Mucosa of rectum (tissue), 2 donors: ENCODE data around the gene RESP18.
"Not testable (repeated sequence)": the region's sequence is repeated elsewhere in the genome, so short reads cannot be mapped to it uniquely, and the experiment has no call there.

Experiments
- H3K27ac ChIP-seq, 2 donors: one replicate each; pipeline ENCODE4 v1.7.0; 2013; ENCODE audit warnings: inconsistent platforms in 2 of 2, low read depth in 2 of 2, low read length in 2 of 2
- H3K27me3 ChIP-seq, 2 donors: one replicate each; pipeline ENCODE4 v1.7.0; 2013; ENCODE audit warnings: low read length in 2 of 2; ENCODE audit not compliant: control insufficient read depth in 2 of 2, insufficient read depth in 2 of 2
- H3K36me3 ChIP-seq, 2 donors: one replicate each; pipeline ENCODE4 v1.7.0; 2013; ENCODE audit warnings: low read length in 2 of 2; ENCODE audit not compliant: control insufficient read depth in 2 of 2, insufficient read depth in 2 of 2
- H3K4me1 ChIP-seq, 2 donors: one replicate each; pipeline ENCODE4 v1.7.0; 2013; ENCODE audit warnings: low read length in 2 of 2, mild to moderate bottlenecking in 1 of 2; ENCODE audit not compliant: control insufficient read depth in 2 of 2, insufficient read depth in 2 of 2
- H3K4me3 ChIP-seq, 2 donors: one replicate each; pipeline ENCODE4 v1.7.0; 2013; ENCODE audit warnings: low read length in 2 of 2
- H3K9ac ChIP-seq, 2 donors: one replicate each; pipeline ENCODE4 v1.7.0; 2013; ENCODE audit warnings: low read length in 2 of 2, low read depth in 1 of 2, mild to moderate bottlenecking in 1 of 2
- H3K9me3 ChIP-seq, 2 donors: one replicate each; pipeline ENCODE4 v1.7.0; 2013; ENCODE audit warnings: low read length in 2 of 2; ENCODE audit not compliant: control insufficient read depth in 2 of 2
- donor health status: healthy.
- donor health status: Normal muscosa, but diverticular disease.

Gene RESP18

GRCh38 chr2:219293736-219294231, 38.8 kb downstream of the RESP18 start:
- peaks cover 0 to 6% of the 10 kb centered on the region in 2 donors for H3K4me1 ChIP-seq
- H3K36me3 ChIP-seq = no peaks in the 10 kb centered on the region
- H3K27me3 ChIP-seq = peaks cover 0 to 4% of the 10 kb centered on the region in 2 donors
- no peak overlapping the region for H3K4me3 ChIP-seq
- no peak overlapping the region for H3K27ac ChIP-seq
- H3K9ac ChIP-seq = no peak overlapping the region
- no peaks in the 10 kb centered on the region for H3K9me3 ChIP-seq

- Histone ChIP-seq H3K36me3 (no peaks in the 10 kb centered on the region), H3K27me3 (peaks cover 0 to 2% of the 10 kb centered on the region in 2 donors), H3K9ac (no peak overlapping the region), H3K27ac (no peak overlapping the region), H3K9me3 (no peaks in the 10 kb centered on the region), H3K4me1 (peaks cover 0 to 5% of the 10 kb centered on the region in 2 donors), H3K4me3 (no peak overlapping the region)
Measured at GRCh38 chr2:219292616-219293015, 39.9 kb downstream of the RESP18 start.

- Histone ChIP-seq H3K36me3 (no peaks in the 10 kb centered on the region), H3K27me3 (peaks cover 0 to 2% of the 10 kb centered on the region in 2 donors), H3K9me3 (no peaks in the 10 kb centered on the region)
Measured at GRCh38 chr2:219291910-219292490, 40.5 kb downstream of the RESP18 start.

GRCh38 chr2:219291394-219291793, 41.1 kb downstream of the RESP18 start:
- H3K9ac ChIP-seq = no peak overlapping the region
- no peak overlapping the region for H3K27ac ChIP-seq
- no peaks in the 10 kb centered on the region for H3K36me3 ChIP-seq
- H3K4me1 ChIP-seq = peaks cover 0 to 5% of the 10 kb centered on the region in 2 donors
- H3K27me3 ChIP-seq = peaks cover 0 to 2% of the 10 kb centered on the region in 2 donors
- H3K9me3 ChIP-seq = no peaks in the 10 kb centered on the region
- no peak overlapping the region for H3K4me3 ChIP-seq

More at GRCh38 chr2:219291910-219292490, 40.5 kb downstream of the RESP18 start:
- Histone ChIP-seq H3K9ac (no peak overlapping the region), H3K4me1 (peaks cover 0 to 5% of the 10 kb centered on the region in 2 donors), H3K27ac (no peak overlapping the region), H3K4me3 (no peak overlapping the region)

GRCh38 chr2:219290381-219291171, 42.0 kb downstream of the RESP18 start:
- Histone ChIP-seq H3K9ac (no peak overlapping the region), H3K27ac (no peak overlapping the region), H3K36me3 (peaks cover 0 to 2% of the 10 kb centered on the region in 2 donors), H3K27me3 (no peaks in the 10 kb centered on the region), H3K9me3 (no peaks in the 10 kb centered on the region), H3K4me1 (peaks cover 0 to 5% of the 10 kb centered on the region in 2 donors), H3K4me3 (no peak overlapping the region)

- Histone ChIP-seq H3K4me3 (no peak overlapping the region), H3K36me3 (peaks cover 0 to 6% of the 10 kb centered on the region in 2 donors), H3K9me3 (no peaks in the 10 kb centered on the region), H3K27ac (no peak overlapping the region), H3K27me3 (no peaks in the 10 kb centered on the region), H3K4me1 (peaks cover 0 to 5% of the 10 kb centered on the region in 2 donors), H3K9ac (no peak overlapping the region)
Measured at GRCh38 chr2:219289537-219290361, 42.8 kb downstream of the RESP18 start.

- Histone ChIP-seq H3K9ac (no peak overlapping the region), H3K4me3 (no peak overlapping the region), H3K27ac (no peak overlapping the region), H3K9me3 (no peaks in the 10 kb centered on the region), H3K27me3 (no peaks in the 10 kb centered on the region), H3K36me3 (peaks cover 5 to 11% of the 10 kb centered on the region in 2 donors), H3K4me1 (peaks cover 0 to 1% of the 10 kb centered on the region in 2 donors)
Measured at GRCh38 chr2:219289195-219289536, 43.4 kb downstream of the RESP18 start.

GRCh38 chr2:219287580-219288265, 44.8 kb downstream of the RESP18 start:
- Histone ChIP-seq H3K9ac (no peak overlapping the region), H3K36me3 (peaks cover 13 to 23% of the 10 kb centered on the region in 2 donors), H3K27me3 (no peaks in the 10 kb centered on the region), H3K27ac (no peak overlapping the region), H3K4me3 (no peak overlapping the region), H3K4me1 (no peaks in the 10 kb centered on the region), H3K9me3 (no peaks in the 10 kb centered on the region)

- H3K27ac ChIP-seq, H3K27me3 ChIP-seq, H3K4me3 ChIP-seq, H3K9ac ChIP-seq, H3K9me3 ChIP-seq, H3K4me1 ChIP-seq: not testable (repeated sequence)
- peaks cover 17 to 27% of the 10 kb centered on the region in 2 donors for H3K36me3 ChIP-seq
Measured at GRCh38 chr2:219287116-219287440, 45.5 kb downstream of the RESP18 start.
